Psoas muscle (tissue), 8 donors: ENCODE data around the gene RECQL5. TPM values are rescaled to one million over a fixed set of nuclear protein-coding genes. Genes with fewer than 3 reads are reported as not detected.

Experiments used
- ATAC-seq, 4 donors: fragments of 200-7000 bp; cut with Tn5 transposase; one replicate each; pipeline ENCODE4 v1.9.1; 2020; ENCODE audit warnings: moderate library complexity in 3 of 4, mild to moderate bottlenecking in 2 of 4
- DNase-seq, 2 donors: peaks; one replicate each; pipeline ENCODE4 v3.0.0-alpha.2; 2020
- H3K27ac ChIP-seq: fragments of 200-600 bp; one replicate; pipeline ENCODE4 v1.8.0; 2022
- H3K27me3 ChIP-seq, 3 donors: fragments of 200-600 bp in 1 of 3; one replicate each; pipeline versions ENCODE4 v1.6.1 to v1.8.0; 2013 to 2022; ENCODE audit warnings: low read length in 2 of 3, mild to moderate bottlenecking in 2 of 3, moderate library complexity in 1 of 3; ENCODE audit not compliant: insufficient read depth in 3 of 3
- H3K36me3 ChIP-seq, 2 donors: fragments of 200-600 bp in 1 of 2; one replicate each; pipeline versions ENCODE4 v1.6.1 to v1.8.0; 2013 to 2022; ENCODE audit warnings: low read depth in 1 of 2, mild to moderate bottlenecking in 1 of 2, moderate library complexity in 1 of 2; ENCODE audit not compliant: insufficient read depth in 1 of 2
- H3K4me1 ChIP-seq: fragments of 200-600 bp; one replicate; pipeline ENCODE4 v1.8.0; 2022
- H3K4me3 ChIP-seq: fragments of 200-600 bp; one replicate; pipeline ENCODE4 v1.8.0; 2022; ENCODE audit warnings: mild to moderate bottlenecking
- H3K9me3 ChIP-seq: fragments of 200-600 bp; one replicate; pipeline ENCODE4 v1.8.0; 2022
- WGBS, 3 donors: extraction: QIAGEN DNeasy Blood & Tissue Kit; methylation state at CpG; one replicate each; pipeline versions ENCODE4 v1.1.6 to v1.1.7; 2013; 5-methylcytosine and 5-hydroxymethylcytosine counted together
- intact Hi-C, 2 donors: fragments of 100-400 bp; cut with DNase I; formaldehyde crosslinking; loops; one replicate each; pipeline versions ENCODE4 v1.11.0 to v1.14.2; 2022
- long read RNA-seq, 2 donors: library from polyadenylated mRNA; unstranded; transcript quantifications; one replicate each; pipeline ENCODE4 v2.0.0, GENCODE V29; 2021
- polyA plus RNA-seq, 3 donors: library from polyadenylated mRNA; stranded (reverse); fragments of 200-250 nt; gene quantifications; one replicate each; pipeline ENCODE4 v1.2.3, GENCODE V29; 2013
- total RNA-seq, 4 donors: library from RNA; stranded (reverse); fragmentation: NEBNext Ultra II Directional in 2 of 4; extraction: Animal tissue kit (Norgen Biotek cat#: 25700) in 2 of 4; gene quantifications; one replicate each; pipeline versions ENCODE4 v1.2.1 to v1.2.4, GENCODE V29; 2021 to 2023
- TF ChIP-seq, protein P1 (sequence below): fragments of 200-600 bp; IDR thresholded peaks from one replicate; pipeline ENCODE4 v1.8.0; 2022; ENCODE audit warnings: antibody characterized with exemption
- donor health status: healthy with polysubstance abuse.
- donor health status: DM: no; HTN: no; CAD: no; lungs with moderate emphysema.
- donor health status: Bipolar disorder and iron deficiency.
- donor health status: healthy.
- donor health status: DM: yes; HTN: yes; CAD: no.
- donor health status: DM: no; HTN: no; CAD: no.
- donor health status: DM: no; HTN: no; CAD: no.
- donor health status: DM: yes; HTN: yes; CAD: no.

RECQL5 gene
- total RNA-seq (10 to 100 TPM in 2 of 4 donors, 1 to 10 TPM in 2; 6.8 to 15.5 (median 9.6) TPM), polyA plus RNA-seq (10 to 100 TPM in 1 of 3 donors, 1 to 10 TPM in 2; 5.7 to 16.0 (median 7.8) TPM)
- long read RNA-seq, donor 1, partial matches to known transcripts = 2 of 6 reads
- long read RNA-seq, donor 1, other reads (novel, unspliced or antisense) = 2 of 6 reads
- long read RNA-seq, donor 2, partial matches to known transcripts = 4 of 17 reads
- long read RNA-seq, donor 2, other reads (novel, unspliced or antisense) = 8 of 17 reads

- TF ChIP-seq, protein P1, sequence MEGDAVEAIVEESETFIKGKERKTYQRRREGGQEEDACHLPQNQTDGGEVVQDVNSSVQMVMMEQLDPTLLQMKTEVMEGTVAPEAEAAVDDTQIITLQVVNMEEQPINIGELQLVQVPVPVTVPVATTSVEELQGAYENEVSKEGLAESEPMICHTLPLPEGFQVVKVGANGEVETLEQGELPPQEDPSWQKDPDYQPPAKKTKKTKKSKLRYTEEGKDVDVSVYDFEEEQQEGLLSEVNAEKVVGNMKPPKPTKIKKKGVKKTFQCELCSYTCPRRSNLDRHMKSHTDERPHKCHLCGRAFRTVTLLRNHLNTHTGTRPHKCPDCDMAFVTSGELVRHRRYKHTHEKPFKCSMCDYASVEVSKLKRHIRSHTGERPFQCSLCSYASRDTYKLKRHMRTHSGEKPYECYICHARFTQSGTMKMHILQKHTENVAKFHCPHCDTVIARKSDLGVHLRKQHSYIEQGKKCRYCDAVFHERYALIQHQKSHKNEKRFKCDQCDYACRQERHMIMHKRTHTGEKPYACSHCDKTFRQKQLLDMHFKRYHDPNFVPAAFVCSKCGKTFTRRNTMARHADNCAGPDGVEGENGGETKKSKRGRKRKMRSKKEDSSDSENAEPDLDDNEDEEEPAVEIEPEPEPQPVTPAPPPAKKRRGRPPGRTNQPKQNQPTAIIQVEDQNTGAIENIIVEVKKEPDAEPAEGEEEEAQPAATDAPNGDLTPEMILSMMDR = no peak
- no peaks in the 10 kb centered on the region for H3K9me3 ChIP-seq
- H3K36me3 ChIP-seq = peaks cover 7 to 63% of the 10 kb centered on the region in 2 donors
- ATAC-seq = peak; percentile 100
- peaks cover 25% of the 10 kb centered on the region for H3K4me1 ChIP-seq
- intact Hi-C loops = no loop called here
- H3K4me3 ChIP-seq = peak within 1 kb of the TSS; percentile 91
- no peaks in the 10 kb centered on the region for H3K27me3 ChIP-seq
- peak within 1 kb of the TSS; percentile 93 for H3K27ac ChIP-seq
- peak; percentile 98 to 99 for DNase-seq
- WGBS, 3 donors = 0% methylated on average over 55 of the region's 55 CpGs
Observed at GRCh38 chr17:75666959-75667790, at the start of gene RECQL5, which contains the start of gene SAP30BP. Gene RECQL5 (minus strand): TSS chr17:75667154. CDS start chr17:75666557, 597 bp downstream. Gene SAP30BP (plus strand): TSS chr17:75667338. CDS start chr17:75667373, 35 bp downstream.

DNA sequence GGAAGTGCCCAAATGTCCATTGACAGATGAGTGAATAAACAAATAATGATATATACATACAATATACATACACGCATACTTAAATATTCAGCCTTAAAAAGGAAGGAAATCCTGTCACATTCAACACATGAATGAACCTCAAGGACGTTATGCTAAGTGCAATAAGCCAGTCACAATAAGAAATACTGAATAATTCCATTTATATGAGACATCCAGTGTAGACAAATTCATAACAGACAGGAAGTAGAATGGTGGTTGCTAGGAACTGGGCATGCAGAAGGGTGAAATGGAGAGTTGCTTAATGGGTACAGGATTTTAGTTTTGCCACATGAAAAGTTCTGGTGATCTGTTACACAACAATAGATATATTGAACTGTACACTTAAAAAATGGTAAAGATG lies 45.5 kb upstream of the RECQL5 start:
- intact Hi-C loops = no loop called here
- WGBS, 3 donors = 64 to 66% (median 66%) methylated on average over 2 of the region's 2 CpGs

DNA sequence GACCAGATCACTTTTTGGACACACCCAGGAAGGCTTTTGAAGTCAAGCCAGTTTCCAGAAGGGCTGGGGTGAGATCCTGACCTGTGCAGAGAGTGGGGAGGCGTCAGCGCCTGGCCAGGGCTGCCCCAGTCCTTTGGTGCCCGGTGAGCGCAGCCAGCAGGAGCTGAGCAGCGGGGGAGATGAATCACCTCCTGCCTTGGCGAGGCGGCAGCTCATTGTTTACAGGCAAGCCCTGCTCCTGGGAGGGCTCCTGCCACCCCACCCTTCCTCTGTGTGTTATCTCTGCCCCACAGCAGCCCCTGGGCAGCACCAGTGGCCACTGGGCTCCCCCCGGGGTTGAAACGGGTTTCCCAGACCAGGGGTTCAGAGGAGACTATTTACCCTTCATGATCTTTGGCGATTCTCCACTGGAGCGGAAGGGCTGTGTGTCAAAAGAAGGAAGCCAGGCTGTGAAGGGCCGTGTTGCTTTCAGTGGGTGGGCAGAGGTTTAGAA lies 40.2 kb upstream of the RECQL5 start:
- intact Hi-C loops = no loop called here
- ATAC-seq = peak in 3 of 4 donors; percentile 35 to 53 (median 47)
- 75 to 78% (median 76%) methylated on average over 12 of the region's 12 CpGs for WGBS, 3 donors
- no peaks in the 10 kb centered on the region for H3K9me3 ChIP-seq
- TF ChIP-seq, protein P1 = no peak
- no peak overlapping the region for H3K4me3 ChIP-seq
- no peak overlapping the region for H3K27ac ChIP-seq
- H3K4me1 ChIP-seq = no peaks in the 10 kb centered on the region
- H3K27me3 ChIP-seq = peaks cover 0 to 3% (median 0%) of the 10 kb centered on the region in 3 donors
- peak in 1 of 2 donors; percentile 39 for DNase-seq
- peaks cover 18 to 68% of the 10 kb centered on the region in 2 donors for H3K36me3 ChIP-seq

More for the DNA sequence above, 45.5 kb upstream of the RECQL5 start:
- TF ChIP-seq, protein P1 = no peak
- H3K36me3 ChIP-seq = peaks cover 0 to 16% of the 10 kb centered on the region in 2 donors
- no peak for ATAC-seq
- no peak overlapping the region for H3K4me3 ChIP-seq
- no peaks in the 10 kb centered on the region for H3K4me1 ChIP-seq
- no peaks in the 10 kb centered on the region for H3K9me3 ChIP-seq
- no peak overlapping the region for H3K27ac ChIP-seq
- no peak for DNase-seq
- peaks cover 0 to 18% (median 3%) of the 10 kb centered on the region in 3 donors for H3K27me3 ChIP-seq

- intact Hi-C loops = no loop called here
- Histone ChIP-seq H3K4me1 (peaks cover 9% of the 10 kb centered on the region), H3K27ac (no peak overlapping the region)
Observed at GRCh38 chr17:75706042-75706728, 39.2 kb upstream of the RECQL5 start.

More at GRCh38 chr17:75706042-75706728, 39.2 kb upstream of the RECQL5 start:
- TF ChIP-seq, protein P1 = no peak
- peaks cover 18 to 77% of the 10 kb centered on the region in 2 donors for H3K36me3 ChIP-seq
- H3K27me3 ChIP-seq = no peaks in the 10 kb centered on the region
- 82 to 94% (median 87%) methylated on average over 20 of the region's 20 CpGs for WGBS, 3 donors
- H3K9me3 ChIP-seq = no peaks in the 10 kb centered on the region
- ATAC-seq (no peak), DNase-seq (no peak)
- no peak overlapping the region for H3K4me3 ChIP-seq
